ENCODE data around the gene TICRR.

GRCh38 chr15:89554247-89554646 lies 21.0 kb upstream of the TICRR start:
- no peak for TF ChIP-seq CTCF (IDR thresholded peaks at IDR 0.05)
- TF ChIP-seq POLR2A (IDR thresholded peaks at IDR 0.05) = no peak
